NCI-H748 (cell line): ENCODE results near the gene NUP210.
"Not testable (repeated sequence)": the region's sequence is repeated elsewhere in the genome, so short reads cannot be mapped to it uniquely, and the experiment has no call there.

Experiments used
- DNase-seq: peaks from one replicate; lab custom pipeline; 2025; ENCODE audit not compliant: unreplicated experiment; lab: John Stamatoyannopoulos, UW

NUP210 gene

GRCh38 chr3:13377741-13378140 lies 42.4 kb downstream of the NUP210 start:
- not testable (repeated sequence) for DNase-seq

- no peak for DNase-seq
These were observed 43.1 kb downstream of the NUP210 start for GRCh38 chr3:13377021-13377420.

DNA sequence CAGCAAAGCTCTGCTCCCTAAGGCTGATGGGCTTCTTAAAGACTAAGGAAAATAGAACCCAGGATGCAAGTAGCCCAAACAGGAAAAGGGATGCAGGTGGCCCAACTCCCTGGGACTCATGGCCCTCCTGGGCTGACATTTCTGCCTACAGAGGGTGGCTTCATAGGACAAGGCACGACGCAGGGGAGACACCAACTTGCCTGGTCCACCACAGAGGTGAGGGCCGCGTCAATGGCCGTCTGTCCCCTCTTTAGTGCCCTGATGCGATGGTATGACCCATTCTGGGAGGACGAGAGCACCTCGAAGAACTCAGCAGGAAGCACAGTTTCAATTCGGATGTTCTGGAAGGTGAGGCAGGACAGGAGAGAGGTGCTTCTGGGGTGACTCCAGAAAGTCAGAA lies 44.0 kb downstream of the NUP210 start:
- no peak for DNase-seq

DNA sequence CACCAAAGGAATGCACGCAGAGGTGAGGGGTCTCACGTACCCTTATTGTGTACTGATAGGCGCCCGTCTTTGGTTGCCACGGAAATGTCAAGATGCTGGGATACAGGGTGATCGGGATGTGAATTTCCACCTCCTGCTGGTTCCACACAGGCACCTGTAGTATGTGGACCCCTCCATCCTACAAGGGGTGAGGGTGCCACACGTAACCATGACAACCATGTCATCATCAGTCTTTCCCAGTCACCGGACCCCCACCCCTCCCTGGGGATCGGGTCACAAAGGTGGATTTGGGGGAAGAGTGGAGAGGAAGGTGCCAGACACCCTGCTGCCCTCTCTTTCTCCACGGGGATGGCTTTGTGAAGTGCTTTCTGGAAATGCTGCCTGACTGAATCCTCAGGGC lies 44.7 kb downstream of the NUP210 start:
- DNase-seq, result no peak

DNA sequence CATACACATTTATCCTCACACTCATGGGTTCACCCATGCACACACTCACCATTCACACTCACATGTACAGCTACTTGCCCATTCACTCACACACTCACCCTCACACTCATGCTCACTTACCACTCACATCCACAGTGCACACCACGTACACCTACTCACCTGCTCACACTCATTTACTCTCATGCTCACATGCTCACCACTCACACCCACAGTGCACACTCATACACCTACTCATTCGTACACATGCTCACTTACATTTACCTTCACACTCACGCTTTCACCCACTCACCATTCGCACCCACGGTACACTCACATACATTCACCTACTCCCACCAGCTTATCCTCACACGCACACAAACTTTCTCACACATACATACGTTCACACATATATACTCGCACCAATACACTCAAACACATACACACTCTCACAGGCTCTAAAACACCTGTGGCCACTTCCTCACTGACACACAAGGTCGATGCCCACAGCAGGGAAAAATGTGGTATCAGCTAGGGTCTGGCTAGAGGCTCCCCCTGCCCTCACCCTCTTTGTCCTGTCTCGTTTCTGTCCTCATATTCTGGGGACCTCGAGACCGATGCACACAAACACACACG lies 46.0 kb downstream of the NUP210 start:
- DNase-seq, result no peak

DNA sequence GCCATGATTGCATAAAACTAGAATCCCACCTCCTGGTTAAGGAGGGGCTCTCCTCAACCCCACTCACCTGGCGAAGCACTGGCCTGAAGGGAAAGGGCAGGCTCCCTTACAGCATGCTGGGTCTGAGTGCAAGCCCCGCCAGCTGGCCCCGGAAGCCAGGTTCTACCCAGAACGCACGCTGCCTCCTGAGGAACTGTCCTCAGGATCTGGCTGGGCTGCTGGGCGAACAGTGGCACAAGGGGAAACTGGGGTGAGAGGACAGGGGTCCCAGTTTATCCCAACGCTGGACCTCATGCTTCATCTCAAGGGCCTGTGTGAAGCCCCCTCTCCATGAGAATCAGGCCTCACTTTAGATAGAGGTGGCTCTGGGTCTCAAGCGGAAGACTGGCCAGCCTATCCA lies 47.5 kb downstream of the NUP210 start:
- DNase-seq, result no peak

DNA sequence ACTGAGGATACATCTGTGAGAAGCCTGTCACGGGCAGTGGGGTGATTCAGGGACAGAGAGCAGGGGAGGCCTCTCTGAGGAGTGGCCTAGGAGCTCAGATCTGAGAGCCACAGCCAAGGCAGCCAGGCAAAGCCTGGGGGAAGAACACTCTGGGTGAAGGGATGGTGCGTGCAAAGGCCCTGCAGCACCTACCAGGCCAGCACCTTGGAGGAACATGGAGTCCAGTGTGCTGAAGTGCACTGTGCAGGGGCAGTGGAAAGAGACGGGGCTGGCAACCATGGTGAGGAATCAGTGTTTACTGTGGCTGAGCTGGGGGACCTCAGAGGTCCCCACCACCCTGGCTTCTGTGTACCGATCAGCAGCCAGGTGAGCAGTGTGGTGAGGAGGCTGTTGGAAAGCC lies 48.0 kb downstream of the NUP210 start:
- DNase-seq, result no peak

GRCh38 chr3:13371100-13372075 lies 48.7 kb downstream of the NUP210 start:
- DNase-seq, result no peak

GRCh38 chr3:13370609-13371008 lies 49.5 kb downstream of the NUP210 start:
- DNase-seq, result no peak

DNA sequence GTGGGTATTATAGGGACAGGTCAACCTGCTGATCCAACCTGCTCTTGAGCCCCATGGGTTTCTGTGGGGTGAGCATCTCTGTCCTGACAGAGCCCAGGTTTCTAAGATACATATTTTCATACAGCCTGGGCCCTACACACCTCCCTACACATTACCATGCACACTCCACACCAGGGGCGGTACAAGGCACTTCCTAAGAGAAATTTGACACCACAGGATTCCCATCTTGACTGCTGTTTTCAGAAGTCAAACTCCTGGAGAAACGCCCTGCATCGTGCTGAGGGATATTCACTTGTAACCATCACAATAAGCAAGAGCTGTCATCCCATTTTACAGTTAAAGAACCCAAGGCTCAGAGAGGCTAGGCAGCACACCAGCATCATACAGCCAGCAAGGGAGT lies 50.1 kb downstream of the NUP210 start:
- DNase-seq, result no peak

- DNase-seq, result no peak
These were observed 51.3 kb downstream of the NUP210 start for GRCh38 chr3:13368834-13369233.

DNA sequence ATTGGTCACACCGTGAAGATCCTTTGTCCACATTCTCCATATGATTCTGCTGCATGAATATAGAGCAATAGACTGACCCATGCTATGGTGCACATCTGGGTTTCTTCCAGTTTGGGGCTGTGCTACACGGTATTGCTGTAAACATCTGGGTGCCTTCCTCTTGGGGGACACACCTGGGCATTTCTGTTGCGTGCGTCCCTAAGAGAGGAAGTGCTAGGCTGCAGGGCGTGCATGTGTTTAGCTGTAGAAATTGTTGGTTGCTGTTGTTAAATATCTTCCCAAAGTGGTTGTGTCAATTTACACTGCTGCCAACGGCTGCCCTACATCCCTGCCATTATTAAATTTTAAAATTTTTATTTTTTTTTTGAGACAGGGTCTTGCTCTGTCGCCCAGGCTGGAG lies 52.4 kb downstream of the NUP210 start:
- no peak for DNase-seq

DNA sequence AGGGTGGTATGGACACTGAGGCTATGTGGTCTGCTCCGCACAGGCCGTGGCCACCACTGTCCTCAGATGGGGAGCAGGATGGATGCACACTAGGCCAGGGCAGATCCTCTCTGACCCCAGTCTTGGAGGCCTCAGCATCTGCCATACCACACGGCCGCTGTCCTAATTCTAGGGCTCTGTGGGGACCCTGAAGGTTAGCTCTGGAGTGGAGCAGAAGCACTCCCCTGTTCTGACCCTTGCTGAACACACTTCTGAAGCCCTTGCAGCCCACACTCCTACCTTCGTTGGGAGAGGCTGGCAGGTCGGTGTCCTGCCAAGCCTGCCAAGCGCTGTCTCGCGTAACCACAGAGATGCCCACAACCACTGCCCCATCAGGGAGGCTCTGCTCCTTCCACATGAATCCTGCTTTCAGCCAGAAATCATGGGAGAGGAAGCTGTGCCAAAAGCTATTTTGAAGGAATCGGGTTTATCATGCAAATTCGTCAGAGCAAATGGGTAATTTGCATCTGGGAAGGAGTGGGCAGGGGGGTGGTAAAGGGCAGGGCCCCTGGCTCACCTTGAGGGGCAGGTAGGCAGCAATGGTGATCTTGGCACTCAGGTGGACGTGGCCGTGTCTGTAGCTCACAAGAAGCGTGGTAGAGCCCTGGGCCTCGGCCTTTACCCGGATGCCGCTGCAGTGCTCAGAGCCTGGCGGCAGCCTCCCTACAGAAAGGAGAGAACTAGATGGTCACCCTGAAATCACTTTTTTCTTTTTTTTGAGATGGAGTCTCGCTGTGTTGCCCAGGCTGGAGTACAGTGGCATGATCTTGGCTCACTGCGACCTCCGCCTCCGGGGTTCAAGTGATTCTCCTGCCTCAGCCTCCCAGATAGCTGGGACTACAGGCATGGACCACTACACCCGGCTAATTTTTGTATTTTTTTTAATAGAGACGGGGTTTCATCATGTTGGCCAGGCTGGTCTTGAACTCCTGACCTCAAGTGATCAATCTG lies 54.4 kb downstream of the NUP210 start:
- DNase-seq, result no peak

DNA sequence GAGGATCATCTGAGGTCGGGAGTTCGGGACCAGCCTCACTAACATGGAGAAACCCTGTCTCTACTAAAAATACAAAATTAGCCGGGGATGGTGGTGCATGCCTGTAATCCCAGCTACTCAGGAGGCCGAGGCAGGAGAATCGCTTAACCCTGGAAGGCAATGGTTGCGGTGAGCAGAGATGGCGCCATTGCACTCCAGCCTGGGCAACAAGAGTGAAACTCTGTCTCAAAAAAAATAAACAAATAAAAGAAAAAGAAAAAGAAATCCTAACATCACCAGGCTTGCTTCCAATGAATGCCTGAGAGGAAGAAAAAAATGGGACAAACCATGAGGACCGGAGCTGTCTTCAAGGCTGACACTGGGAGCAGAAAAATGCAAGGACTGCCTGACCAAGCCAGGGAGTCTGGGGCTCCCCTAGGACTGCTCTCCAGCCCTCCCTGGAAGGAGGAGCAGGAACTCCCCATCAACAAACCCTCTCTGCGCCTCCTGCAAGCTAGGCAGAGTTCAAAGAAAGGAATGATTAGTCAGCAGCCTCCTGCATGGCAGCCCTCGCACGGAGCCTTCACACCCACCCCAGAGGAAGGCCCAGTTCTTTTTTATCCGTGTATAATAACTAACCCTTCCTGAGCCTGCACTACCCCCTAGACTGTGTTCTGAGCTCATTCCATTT lies 55.4 kb downstream of the NUP210 start:
- no peak for DNase-seq

GRCh38 chr3:13362551-13362950 lies 57.6 kb downstream of the NUP210 start:
- DNase-seq, result no peak

GRCh38 chr3:13359916-13360315 lies 60.2 kb downstream of the NUP210 start:
- DNase-seq, result no peak

GRCh38 chr3:13358643-13359042 lies 61.5 kb downstream of the NUP210 start:
- no peak for DNase-seq

GRCh38 chr3:13358051-13358450 lies 62.1 kb downstream of the NUP210 start:
- no peak for DNase-seq

- no peak for DNase-seq
These were observed 63.0 kb downstream of the NUP210 start for GRCh38 chr3:13357074-13357473.

DNA sequence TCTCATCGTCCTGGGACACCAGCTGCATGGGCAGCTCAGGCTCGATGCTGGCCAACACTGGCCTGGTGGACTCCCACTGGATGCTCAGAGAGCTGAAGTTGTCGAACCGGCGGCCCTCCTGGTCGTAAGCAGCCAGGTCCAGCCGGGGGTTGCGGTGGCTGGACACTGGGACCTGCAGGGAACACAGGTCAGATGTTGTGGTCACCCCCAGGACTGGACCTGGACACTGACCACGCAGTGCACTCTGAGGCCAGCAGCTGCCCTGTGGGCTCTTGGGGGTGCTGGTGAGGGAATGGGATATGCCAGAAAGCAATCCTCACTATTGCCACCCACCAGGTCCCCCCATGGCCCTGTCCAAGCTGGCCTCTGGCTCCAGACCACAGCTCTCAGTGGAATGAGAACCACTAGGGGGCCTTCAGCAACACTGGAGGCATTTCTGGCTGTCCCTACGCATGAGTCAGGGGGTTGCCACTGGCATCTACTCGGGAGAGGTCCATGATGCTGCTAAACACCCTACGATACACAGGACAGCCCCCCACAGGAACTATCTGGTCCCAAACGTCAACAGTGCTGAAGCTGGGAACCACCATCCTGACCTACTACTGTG lies 66.1 kb downstream of the NUP210 start:
- DNase-seq, result no peak
